Erythroblast (primary cell): Measurements from ENCODE around the gene PDE2A.

Source experiments
- GATA1 ChIP-seq: IDR thresholded peaks from 2 replicates; pipeline ENCODE4 v1.6.1; 2011; ENCODE audit warnings: low read depth, mild to moderate bottlenecking, control low read depth, low read length, moderate library complexity
- POLR2A ChIP-seq: IDR thresholded peaks from 2 replicates; pipeline ENCODE4 v1.6.1; 2011; ENCODE audit warnings: mild to moderate bottlenecking, low read length

DNA sequence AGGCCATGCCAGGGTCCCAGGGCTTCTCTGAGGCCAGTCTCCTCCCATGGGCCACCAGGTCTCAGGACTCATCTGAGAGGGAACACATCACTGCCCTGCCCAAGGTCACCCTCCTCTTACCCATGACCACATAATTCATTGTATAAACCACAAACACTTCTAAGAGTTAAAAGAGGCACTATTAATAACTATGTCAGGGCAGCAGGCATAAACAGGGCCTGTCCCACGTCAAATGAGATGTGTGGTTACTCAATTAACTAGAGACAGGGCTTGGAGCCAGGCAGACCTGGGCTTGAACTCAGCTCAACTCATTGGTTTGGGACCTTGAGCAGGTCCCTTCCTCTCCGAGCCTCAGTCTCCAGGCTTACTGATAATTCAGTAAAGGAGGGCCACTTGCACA lies 44.9 kb upstream of the PDE2A start:
- TF ChIP-seq POLR2A (no peak), GATA1 (no peak)
